HS-5 (cell line): ENCODE measurements around the gene FAM118A.
"Not testable (repeated sequence)": the region's sequence is repeated elsewhere in the genome, so short reads cannot be mapped to it uniquely, and the experiment has no call there.

Experiments
- DNase-seq: peaks from one replicate; pipeline ENCODE4 v3.0.0-alpha.2; 2012; ENCODE audit warnings: low read depth

The FAM118A gene

GRCh38 chr22:45309422-45310227, at the start of gene FAM118A:
Gene FAM118A (plus strand): TSS chr22:45309934. CDS start chr22:45322380, 12,446 bp downstream.
- peak; percentile 55 for DNase-seq

DNA sequence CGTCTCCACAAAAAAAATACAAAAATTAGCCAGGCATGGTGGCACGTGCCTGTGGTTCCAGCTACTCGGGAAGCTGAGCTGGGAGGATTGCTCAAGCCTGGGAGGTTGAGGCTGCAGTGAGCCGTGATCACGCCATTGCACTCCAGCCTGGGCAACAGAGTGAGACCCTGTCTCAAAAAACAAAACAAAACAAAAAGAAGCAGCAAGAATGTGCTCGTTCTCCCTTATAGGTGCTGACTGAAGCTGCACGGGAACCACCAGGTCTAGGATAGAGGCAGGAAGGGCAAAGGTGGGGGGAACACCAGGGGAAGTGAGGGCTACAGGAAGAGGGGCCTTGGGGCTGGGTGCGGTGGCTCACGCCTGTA, 49.4 kb upstream of the FAM118A start:
- DNase-seq, result not testable (repeated sequence)

- no peak for DNase-seq
Observed at GRCh38 chr22:45261407-45262088, 48.2 kb upstream of the FAM118A start.

GRCh38 chr22:45262195-45262930, 47.4 kb upstream of the FAM118A start:
- DNase-seq, result no peak

DNA sequence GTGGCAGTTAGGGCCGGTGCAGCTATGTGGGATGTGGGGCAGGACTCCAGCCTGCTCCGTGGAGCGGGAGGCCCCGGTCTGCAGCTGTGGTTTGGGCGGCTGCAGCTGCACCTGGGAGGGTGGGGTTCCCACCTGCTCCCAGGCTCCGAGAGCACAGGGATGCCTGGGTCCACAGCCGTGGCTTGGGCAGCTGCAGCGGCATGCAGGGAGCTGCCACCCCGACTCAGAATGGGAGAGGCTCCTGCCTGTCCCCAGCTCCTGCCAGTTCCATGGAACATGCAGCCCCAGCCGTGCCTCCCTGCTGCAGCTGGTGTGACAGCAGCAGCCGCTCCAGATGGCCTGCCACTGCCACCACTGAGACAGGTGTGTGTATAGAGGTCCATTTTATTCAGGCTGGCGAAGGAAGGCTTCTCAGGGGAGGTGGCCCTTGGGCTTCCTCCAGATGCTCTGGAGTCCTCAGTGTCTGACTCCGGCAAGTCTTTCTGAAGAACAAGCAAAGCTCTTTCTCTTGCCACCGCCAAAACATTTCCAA, 46.7 kb upstream of the FAM118A start:
- no peak for DNase-seq

- peak; percentile 26 for DNase-seq
Observed at GRCh38 chr22:45263463-45264269, 46.1 kb upstream of the FAM118A start.

DNA sequence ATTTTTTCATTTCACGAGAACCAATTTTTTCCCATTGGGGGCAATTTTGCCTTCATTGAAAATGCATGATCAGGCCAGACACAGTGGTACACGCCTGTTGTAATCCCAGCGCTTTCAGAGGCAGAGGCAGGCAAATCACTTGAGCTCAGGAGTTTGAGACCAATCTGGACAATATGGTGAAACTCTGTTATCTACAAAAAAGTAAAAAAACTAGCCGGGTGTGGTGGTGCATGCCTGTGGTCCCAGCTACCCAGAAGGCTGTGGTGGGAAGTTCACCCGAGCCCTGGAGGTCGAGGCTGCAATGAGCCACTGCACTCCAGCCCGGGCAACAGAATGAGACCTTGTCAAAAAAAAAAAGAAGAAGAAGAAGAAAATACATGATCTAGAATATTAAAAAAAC, 44.2 kb upstream of the FAM118A start:
- no peak for DNase-seq

DNA sequence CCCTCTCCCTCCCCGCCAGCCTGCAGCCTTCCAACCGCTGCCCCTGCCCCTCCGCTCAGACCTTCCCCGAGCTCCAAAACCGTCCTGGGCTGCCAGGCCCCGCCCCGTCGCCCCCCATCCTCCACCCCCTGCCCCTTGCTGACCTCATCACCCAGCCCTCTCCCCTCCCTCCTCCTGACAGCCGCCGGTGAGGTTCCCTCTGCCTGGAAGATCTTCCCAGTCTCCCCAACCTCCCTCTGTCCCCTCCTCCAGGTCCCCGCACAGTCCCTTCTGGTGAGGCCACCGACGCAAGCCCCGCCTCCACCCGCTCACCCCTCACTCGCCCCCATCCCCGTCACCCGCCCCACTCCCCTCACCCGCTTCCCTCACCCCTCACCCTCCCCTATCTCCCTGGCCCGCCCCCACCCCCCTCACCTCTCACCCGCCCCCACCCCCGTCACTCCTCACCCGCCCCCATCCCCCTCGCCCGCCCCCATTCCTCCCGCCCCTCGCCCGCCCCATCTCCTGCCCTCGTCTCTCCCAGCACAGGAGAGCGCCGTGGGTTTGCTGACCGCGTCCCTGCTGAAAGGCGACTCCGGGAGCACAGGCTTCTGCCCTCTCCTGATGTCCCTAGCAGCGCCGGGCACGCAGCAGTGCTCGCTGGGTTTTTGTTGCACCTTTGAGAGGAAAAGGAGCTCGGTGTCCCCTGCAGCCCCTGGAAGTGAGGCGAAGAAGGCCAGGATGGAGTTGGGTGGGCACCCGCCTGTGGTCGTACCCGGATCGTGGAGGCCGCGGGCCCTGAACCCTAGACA, 41.4 kb upstream of the FAM118A start:
- no peak for DNase-seq

- no peak for DNase-seq
Observed at GRCh38 chr22:45268958-45269844, 40.5 kb upstream of the FAM118A start.

GRCh38 chr22:45270095-45271020, 39.4 kb upstream of the FAM118A start:
- DNase-seq, result no peak

GRCh38 chr22:45271667-45272201, 38.0 kb upstream of the FAM118A start:
- DNase-seq, result no peak

- DNase-seq, result no peak
Observed at GRCh38 chr22:45272498-45272897, 37.2 kb upstream of the FAM118A start.

- DNase-seq, result no peak
Observed at GRCh38 chr22:45273452-45274075, 36.2 kb upstream of the FAM118A start.

GRCh38 chr22:45276507-45277105, 33.1 kb upstream of the FAM118A start:
- no peak for DNase-seq

GRCh38 chr22:45277720-45278119, 32.0 kb upstream of the FAM118A start:
- DNase-seq, result not testable (repeated sequence)

DNA sequence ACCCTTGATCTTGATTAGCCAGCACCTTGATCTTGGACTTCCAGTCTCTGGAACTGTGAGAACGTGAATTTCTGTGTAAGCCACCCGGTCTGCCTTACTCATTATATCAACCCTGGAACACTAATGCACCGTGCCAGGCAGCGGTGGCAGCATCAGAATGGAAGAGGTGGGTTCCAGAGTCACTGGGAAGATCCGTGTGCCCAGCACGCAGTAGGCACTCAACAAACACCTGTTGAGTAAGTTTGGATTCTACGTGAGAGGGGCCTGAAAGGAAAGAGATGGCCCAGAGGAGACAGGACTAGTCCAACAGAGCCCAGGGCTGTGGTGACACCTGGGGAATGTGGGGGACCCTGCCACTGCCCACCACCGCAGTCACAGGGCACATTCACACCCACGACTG, 31.6 kb upstream of the FAM118A start:
- no peak for DNase-seq

- DNase-seq, result no peak
Observed at GRCh38 chr22:45280587-45280980, 29.1 kb upstream of the FAM118A start.

- no peak for DNase-seq
Observed at GRCh38 chr22:45281010-45281409, 28.7 kb upstream of the FAM118A start.
